Fibroblast of lung (primary cell): Measurements from ENCODE around the gene LRCH3. TPM values are rescaled to one million over a fixed set of nuclear protein-coding genes. Genes with fewer than 3 reads are reported as not detected.

Experiments
- DNase-seq, 2 donors: peaks; one replicate each; pipeline versions ENCODE4 v3.0.0 to v3.0.0-alpha.2; 2010; ENCODE audit warnings: low read depth in 2 of 2
- H2AFZ ChIP-seq: 2 replicates; pipeline ENCODE4 v1.5.1; 2012; ENCODE audit warnings: low read length, control low read depth, inconsistent platforms
- H3K27ac ChIP-seq: 2 replicates; pipeline ENCODE4 v1.5.1; 2011; ENCODE audit warnings: low read length, control low read depth; ENCODE audit not compliant: insufficient read depth
- H3K27me3 ChIP-seq: 2 replicates; pipeline ENCODE4 v1.5.1; 2011; ENCODE audit warnings: mild to moderate bottlenecking, low read length; ENCODE audit not compliant: control insufficient read depth, insufficient read depth
- H3K36me3 ChIP-seq: 2 replicates; pipeline ENCODE4 v1.5.1; 2011; ENCODE audit warnings: low read length; ENCODE audit not compliant: control insufficient read depth, insufficient read depth
- H3K4me1 ChIP-seq: 2 replicates; pipeline ENCODE4 v1.5.1; 2011; ENCODE audit warnings: low read length; ENCODE audit not compliant: control insufficient read depth, insufficient read depth; ENCODE audit errors: extremely low read depth
- H3K4me2 ChIP-seq: 2 replicates; pipeline ENCODE4 v1.5.1; 2011; ENCODE audit warnings: low read length, control low read depth; ENCODE audit not compliant: insufficient read depth; ENCODE audit errors: extremely low read depth
- H3K4me3 ChIP-seq, 4 experiments: fragments of 200-600 bp in 1 of 4; sonication (generic) in 1 of 4; replicated peaks in 1 of 4; 2 replicates each; pipeline ENCODE4 v1.5.1; 2011 to 2016; ENCODE audit warnings: low read length in 4 of 4, low read depth in 3 of 4, mild to moderate bottlenecking in 3 of 4, control low read depth in 2 of 4, inconsistent platforms in 1 of 4, mixed read lengths in 1 of 4; ENCODE audit not compliant: insufficient read depth in 1 of 4; ENCODE audit errors: control extremely low read depth in 1 of 4
- H3K79me2 ChIP-seq: 2 replicates; pipeline ENCODE4 v1.5.1; 2012; ENCODE audit warnings: mild to moderate bottlenecking, low read length, inconsistent platforms; ENCODE audit not compliant: control insufficient read depth, insufficient read depth
- H3K9ac ChIP-seq: 2 replicates; pipeline ENCODE4 v1.5.1; 2011; ENCODE audit warnings: mild to moderate bottlenecking, low read length, control low read depth; ENCODE audit not compliant: insufficient read depth
- H3K9me3 ChIP-seq: 2 replicates; pipeline ENCODE4 v1.5.1; 2012; ENCODE audit warnings: low read depth, low read length; ENCODE audit not compliant: control insufficient read depth, insufficient read depth
- H4K20me1 ChIP-seq: 2 replicates; pipeline ENCODE4 v1.5.1; 2011; ENCODE audit warnings: low read length; ENCODE audit not compliant: control insufficient read depth, insufficient read depth; ENCODE audit errors: extremely low read depth
- EZH2 ChIP-seq: IDR thresholded peaks from 2 replicates; pipeline ENCODE4 v1.5.1; 2012; ENCODE audit warnings: low read length, control low read depth, mild to moderate bottlenecking; ENCODE audit errors: missing control alignments
- polyA plus RNA-seq, 2 donors: library from polyadenylated mRNA; depleted of rRNA in 1 of 2; stranded (reverse) in 1 of 2; unstranded in 1 of 2; fragments of >200 nt; gene quantifications; 2 replicates each; pipeline ENCODE4 v1.2.1, GENCODE V29; 2011 to 2012; ENCODE audit warnings: missing spikeins in 1 of 2
- total RNA-seq: library from RNA; depleted of rRNA; stranded (reverse); fragments of >200 nt; gene quantifications from 2 replicates; pipeline ENCODE4 v1.2.1, GENCODE V29; 2014
- TF ChIP-seq, protein P1 (sequence below), 2 donors: IDR thresholded peaks in 1 of 2; conservative IDR thresholded peaks in 1 of 2; 1 replicate in 1 of 2; 2 replicates in 1 of 2; pipeline ENCODE4 v1.5.1; 2011 to 2012; ENCODE audit warnings: low read length in 2 of 2, control low read depth in 1 of 2, inconsistent platforms in 1 of 2, low read depth in 1 of 2, mild to moderate bottlenecking in 1 of 2

Gene LRCH3
- total and polyA plus RNA-seq, 2 donors (not counting 1 experiment from before 2014, with no cell fraction given): 42.9 to 87.2 TPM

DNA sequence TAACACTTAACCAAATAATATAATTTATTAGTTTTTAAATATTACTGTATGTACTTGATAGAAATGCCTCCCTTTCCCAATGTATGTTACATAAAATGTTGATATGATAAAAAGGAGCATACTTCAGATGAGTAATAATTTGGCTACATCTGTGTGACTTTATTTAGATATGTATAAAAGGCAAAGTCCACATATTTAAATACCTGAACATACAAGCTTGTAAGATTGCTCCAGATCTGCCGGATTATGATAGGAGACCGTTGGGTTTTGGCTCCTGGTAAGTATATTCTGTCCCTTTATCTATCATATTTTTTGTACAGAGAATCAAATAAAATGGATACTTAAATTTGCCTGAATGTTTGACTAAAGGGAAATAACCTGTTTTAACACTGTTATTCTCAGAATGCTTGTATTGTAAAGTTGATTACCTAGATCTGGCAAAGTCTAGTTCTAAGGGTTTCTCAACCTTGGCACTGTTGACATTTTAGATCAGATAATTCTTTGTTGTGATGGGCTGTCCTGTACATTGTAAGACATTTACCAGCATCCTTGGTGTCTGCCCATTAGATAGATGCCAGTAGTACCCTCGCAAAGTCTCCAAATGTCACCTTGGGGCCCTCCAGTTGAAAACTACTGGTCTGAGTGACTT lies 38.5 kb downstream of the LRCH3 start:
- no peaks in the 10 kb centered on the region for H3K9me3 ChIP-seq
- H3K27me3 ChIP-seq: no peaks in the 10 kb centered on the region
- H3K4me2 ChIP-seq: no peak overlapping the region
- no peaks in the 10 kb centered on the region for H4K20me1 ChIP-seq
- H3K79me2 ChIP-seq: no peaks in the 10 kb centered on the region
- peaks cover 9% of the 10 kb centered on the region for H3K36me3 ChIP-seq
- no peak overlapping the region for H3K27ac ChIP-seq
- no peak for TF ChIP-seq EZH2
- TF ChIP-seq, protein P1, sequence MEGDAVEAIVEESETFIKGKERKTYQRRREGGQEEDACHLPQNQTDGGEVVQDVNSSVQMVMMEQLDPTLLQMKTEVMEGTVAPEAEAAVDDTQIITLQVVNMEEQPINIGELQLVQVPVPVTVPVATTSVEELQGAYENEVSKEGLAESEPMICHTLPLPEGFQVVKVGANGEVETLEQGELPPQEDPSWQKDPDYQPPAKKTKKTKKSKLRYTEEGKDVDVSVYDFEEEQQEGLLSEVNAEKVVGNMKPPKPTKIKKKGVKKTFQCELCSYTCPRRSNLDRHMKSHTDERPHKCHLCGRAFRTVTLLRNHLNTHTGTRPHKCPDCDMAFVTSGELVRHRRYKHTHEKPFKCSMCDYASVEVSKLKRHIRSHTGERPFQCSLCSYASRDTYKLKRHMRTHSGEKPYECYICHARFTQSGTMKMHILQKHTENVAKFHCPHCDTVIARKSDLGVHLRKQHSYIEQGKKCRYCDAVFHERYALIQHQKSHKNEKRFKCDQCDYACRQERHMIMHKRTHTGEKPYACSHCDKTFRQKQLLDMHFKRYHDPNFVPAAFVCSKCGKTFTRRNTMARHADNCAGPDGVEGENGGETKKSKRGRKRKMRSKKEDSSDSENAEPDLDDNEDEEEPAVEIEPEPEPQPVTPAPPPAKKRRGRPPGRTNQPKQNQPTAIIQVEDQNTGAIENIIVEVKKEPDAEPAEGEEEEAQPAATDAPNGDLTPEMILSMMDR (conservative IDR thresholded peaks at IDR 0.05 in 1 of 2, IDR thresholded peaks at IDR 0.05 in 1 of 2; ENCODE audit: low read depth in 1 of 2, low read length in 2 of 2): no peak
- H3K9ac ChIP-seq: no peak overlapping the region
- no peaks in the 10 kb centered on the region for H3K4me1 ChIP-seq
- H2AFZ ChIP-seq: no peak overlapping the region
- H3K4me3 ChIP-seq: no peak overlapping the region
- DNase-seq: no peak

DNA sequence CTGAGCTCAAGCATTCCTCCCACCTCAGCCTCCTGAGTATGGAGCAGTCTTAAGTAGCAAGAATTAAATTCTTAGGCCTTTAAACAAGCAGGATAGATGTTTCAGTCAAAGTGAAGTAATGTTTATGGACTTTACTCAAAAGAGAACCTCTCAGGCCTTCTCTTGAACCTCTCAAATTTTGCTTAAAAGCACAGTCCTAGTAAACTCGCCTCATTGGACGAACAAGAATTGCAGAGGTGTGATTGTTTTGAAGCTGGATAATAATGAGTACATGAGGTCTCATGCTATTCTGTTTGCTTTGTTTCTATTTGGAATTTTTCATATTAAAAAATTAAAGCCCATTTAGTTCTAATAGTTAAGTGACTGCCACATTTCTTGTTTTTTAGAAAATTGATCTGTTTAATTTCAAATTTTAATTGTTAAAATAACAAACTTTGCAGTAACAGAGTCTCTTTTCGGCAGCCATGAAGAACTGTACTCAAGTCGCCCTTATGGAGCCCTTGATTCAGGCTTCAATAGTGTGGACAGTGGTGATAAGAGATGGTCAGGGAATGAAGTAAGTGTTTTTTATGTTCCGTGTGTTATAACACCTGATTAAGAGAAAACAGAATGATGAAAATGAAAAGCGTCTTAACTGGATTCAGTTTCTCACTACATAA lies 39.4 kb downstream of the LRCH3 start:
- TF ChIP-seq, protein P1 (conservative IDR thresholded peaks at IDR 0.05 in 1 of 2, IDR thresholded peaks at IDR 0.05 in 1 of 2; ENCODE audit: low read depth in 1 of 2, low read length in 2 of 2): no peak
- TF ChIP-seq EZH2: no peak
- Histone ChIP-seq H3K79me2 (no peaks in the 10 kb centered on the region), H2AFZ (no peak overlapping the region), H3K4me2 (no peak overlapping the region), H3K27me3 (no peaks in the 10 kb centered on the region), H3K36me3 (peaks cover 9% of the 10 kb centered on the region), H3K9ac (no peak overlapping the region), H3K4me3 (no peak overlapping the region), H3K9me3 (no peaks in the 10 kb centered on the region), H4K20me1 (no peaks in the 10 kb centered on the region), H3K27ac (no peak overlapping the region), H3K4me1 (no peaks in the 10 kb centered on the region)
- DNase-seq: no peak

DNA sequence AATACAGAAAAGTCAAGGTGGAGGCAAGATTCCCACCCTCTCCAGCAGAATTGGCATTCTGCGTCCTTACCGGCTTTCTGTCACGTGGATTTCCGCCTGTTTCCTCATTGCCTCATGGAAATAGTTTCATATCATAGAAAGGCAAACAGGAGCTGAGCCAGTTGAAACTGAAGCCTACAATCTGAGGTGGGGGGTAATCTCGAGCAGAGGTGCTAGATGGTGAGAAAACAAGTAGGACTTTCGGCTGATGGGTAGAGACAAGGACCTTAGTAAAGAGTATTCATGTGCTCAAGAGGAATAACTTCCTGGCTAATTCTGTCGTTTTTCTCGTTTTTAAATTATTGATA lies 39.9 kb downstream of the LRCH3 start:
- Histone ChIP-seq H3K27ac (no peak overlapping the region), H3K27me3 (no peaks in the 10 kb centered on the region), H3K4me2 (no peak overlapping the region), H2AFZ (no peak overlapping the region), H3K36me3 (peaks cover 9% of the 10 kb centered on the region), H3K9me3 (no peaks in the 10 kb centered on the region), H4K20me1 (no peaks in the 10 kb centered on the region), H3K4me1 (no peaks in the 10 kb centered on the region), H3K79me2 (no peaks in the 10 kb centered on the region), H3K9ac (no peak overlapping the region), H3K4me3 (no peak overlapping the region)
- no peak for TF ChIP-seq EZH2
- TF ChIP-seq, protein P1 (conservative IDR thresholded peaks at IDR 0.05 in 1 of 2, IDR thresholded peaks at IDR 0.05 in 1 of 2; ENCODE audit: low read depth in 1 of 2, low read length in 2 of 2): no peak
- no peak for DNase-seq
